B cell (primary cell): ENCODE measurements around the gene SNAP47. TPM values are rescaled to one million over a fixed set of nuclear protein-coding genes. Genes with fewer than 3 reads are reported as not detected.

ENCODE experiments used
- ATAC-seq: fragments of 200-7000 bp; cut with Tn5 transposase; one replicate; pipeline ENCODE4 v1.10.0; 2021; ENCODE audit warnings: low read depth, mild to moderate bottlenecking, moderate number of reproducible peaks, moderate library complexity
- CTCF ChIA-PET: fragments of 350-600 bp; sonication (Branson Sonifier 250); formaldehyde crosslinking; loops from one replicate; lab custom pipeline; 2021; ENCODE audit warnings: antibody characterized with exemption, inconsistent platforms; lab: Charles Lee
- POLR2A ChIA-PET: fragments of 350-600 bp; sonication (Branson Sonifier 250); formaldehyde crosslinking; loops from one replicate; lab custom pipeline; 2021; ENCODE audit warnings: antibody characterized with exemption; lab: Charles Lee
- DNase-seq: peaks from one replicate; pipeline ENCODE4 v3.0.0; 2013
- H2AFZ ChIP-seq: 2 replicates; pipeline ENCODE4 v1.6.1; 2012; ENCODE audit warnings: mild to moderate bottlenecking, low read depth, low read length; ENCODE audit not compliant: insufficient read depth, poor library complexity, severe bottlenecking
- H3K27ac ChIP-seq, 2 donors: 1 replicate in 1 of 2; 2 replicates in 1 of 2; pipeline ENCODE4 v1.5.1; 2012 to 2013; ENCODE audit warnings: low read length in 2 of 2, mild to moderate bottlenecking in 2 of 2, moderate library complexity in 1 of 2
- H3K27me3 ChIP-seq, 4 experiments: fragments of 200-600 bp in 1 of 4; sonication (generic) in 1 of 4; replicated peaks in 1 of 4; 1 replicate in 2 of 4; 2 replicates in 2 of 4; pipeline versions ENCODE4 v1.6.1 to v1.7.0; 2013 to 2016; ENCODE audit warnings: low read length in 3 of 4, mild to moderate bottlenecking in 2 of 4, mixed read lengths in 1 of 4, moderate library complexity in 1 of 4; ENCODE audit not compliant: insufficient read depth in 4 of 4, control insufficient read depth in 3 of 4; ENCODE audit errors: control extremely low read depth in 1 of 4
- H3K36me3 ChIP-seq, 2 experiments: replicated peaks in 1 of 2; 1 replicate in 1 of 2; 2 replicates in 1 of 2; pipeline versions ENCODE4 v1.6.1 to v1.7.1; 2013; ENCODE audit warnings: low read length in 1 of 2; ENCODE audit not compliant: insufficient read depth in 2 of 2, control insufficient read depth in 1 of 2; ENCODE audit errors: control extremely low read depth in 1 of 2, extremely low read depth in 1 of 2
- H3K4me1 ChIP-seq, 2 donors: fragments of 200-600 bp in 1 of 2; sonication (generic) in 1 of 2; 1 replicate in 1 of 2; 2 replicates in 1 of 2; pipeline versions ENCODE4 v1.5.1 to v1.6.1; 2013 to 2017; ENCODE audit warnings: low read length in 2 of 2; ENCODE audit not compliant: control insufficient read depth in 2 of 2, insufficient read depth in 2 of 2
- H3K4me2 ChIP-seq: replicated peaks from 2 replicates; pipeline ENCODE3; 2012; ENCODE audit warnings: mild to moderate bottlenecking, low read depth, low read length; ENCODE audit not compliant: poor library complexity, severe bottlenecking
- H3K4me3 ChIP-seq, 5 experiments: fragments of 200-600 bp in 1 of 5; sonication (generic) in 1 of 5; 1 replicate in 3 of 5; 2 replicates in 2 of 5; pipeline versions ENCODE4 v1.5.1 to v1.7.0; 2011 to 2016; ENCODE audit warnings: low read length in 4 of 5, mild to moderate bottlenecking in 4 of 5, low read depth in 2 of 5, control low read depth in 1 of 5, moderate library complexity in 1 of 5; ENCODE audit not compliant: insufficient read depth in 1 of 5; ENCODE audit errors: control extremely low read depth in 1 of 5, extremely low read depth in 1 of 5
- H3K79me2 ChIP-seq: fragments of 200-600 bp; sonication (generic); one replicate; pipeline ENCODE4 v1.6.0; 2016; ENCODE audit warnings: low read length; ENCODE audit not compliant: control insufficient read depth, insufficient read depth
- H3K9ac ChIP-seq: fragments of 200-600 bp; sonication (generic); 2 replicates; pipeline ENCODE4 v1.6.1; 2017; ENCODE audit warnings: mild to moderate bottlenecking, low read length, moderate library complexity
- H3K9me3 ChIP-seq, 3 donors: one replicate each; pipeline versions ENCODE4 v1.6.1 to v1.7.1; 2013; ENCODE audit warnings: low read length in 2 of 3; ENCODE audit not compliant: control insufficient read depth in 2 of 3, insufficient read depth in 1 of 3; ENCODE audit errors: control extremely low read depth in 1 of 3
- H4K20me1 ChIP-seq: 2 replicates; pipeline ENCODE4 v1.6.0; 2012; ENCODE audit warnings: mild to moderate bottlenecking, low read length; ENCODE audit not compliant: insufficient read depth, control insufficient read depth, poor library complexity, severe bottlenecking
- H3K27ac Mint-ChIP-seq: one replicate; pipeline ENCODE4 v1.8.0; 2021; ENCODE audit warnings: mixed read lengths
- H3K27me3 Mint-ChIP-seq: one replicate; pipeline ENCODE4 v1.8.0; 2021; ENCODE audit warnings: mixed read lengths
- H3K4me1 Mint-ChIP-seq: one replicate; pipeline ENCODE4 v1.8.0; 2021; ENCODE audit warnings: mixed read lengths
- H3K4me3 Mint-ChIP-seq: one replicate; pipeline ENCODE4 v1.8.0; 2021; ENCODE audit warnings: mixed read lengths
- H3K9me3 Mint-ChIP-seq: one replicate; pipeline ENCODE4 v1.8.0; 2022; ENCODE audit warnings: mixed read lengths; ENCODE audit not compliant: insufficient read depth
- CTCF ChIP-seq: fragments of 200-600 bp; IDR thresholded peaks from one replicate; pipeline ENCODE4 v1.8.0; 2022; ENCODE audit warnings: antibody characterized with exemption, mild to moderate bottlenecking
- EZH2 ChIP-seq: IDR thresholded peaks from 2 replicates; pipeline ENCODE4 v1.6.1; 2012; ENCODE audit warnings: borderline replicate concordance, low read depth, mild to moderate bottlenecking, moderate library complexity, low read length; ENCODE audit not compliant: insufficient read depth, poor library complexity, severe bottlenecking
- WGBS: methylation state at CpG from one replicate; pipeline ENCODE4 v1.1.5; 2013; ENCODE audit warnings: missing lambda C conversion rate; ENCODE audit not compliant: insufficient coverage; 5-methylcytosine and 5-hydroxymethylcytosine counted together
- intact Hi-C: fragments of 100-400 bp; cut with micrococcal nuclease; formaldehyde crosslinking; loops from one replicate; pipeline ENCODE4 v1.10.0; 2022
- polyA plus RNA-seq: library from polyadenylated mRNA; depleted of rRNA; stranded (reverse); fragments of >200 nt; gene quantifications from 2 replicates; pipeline ENCODE4 v1.2.3, GENCODE V29; 2012
- total RNA-seq, 2 donors: library from RNA; stranded (reverse); fragments of 120-200 nt in 1 of 2; gene quantifications; 1 replicate in 1 of 2; 2 replicates in 1 of 2; pipeline versions ENCODE4 v1.2.3 to v1.2.4, GENCODE V29; 2013 to 2022

The SNAP47 gene
- total and polyA plus RNA-seq, 2 donors (not counting 1 experiment from before 2014, with no cell fraction given): 25.6 to 34.9 TPM

DNA sequence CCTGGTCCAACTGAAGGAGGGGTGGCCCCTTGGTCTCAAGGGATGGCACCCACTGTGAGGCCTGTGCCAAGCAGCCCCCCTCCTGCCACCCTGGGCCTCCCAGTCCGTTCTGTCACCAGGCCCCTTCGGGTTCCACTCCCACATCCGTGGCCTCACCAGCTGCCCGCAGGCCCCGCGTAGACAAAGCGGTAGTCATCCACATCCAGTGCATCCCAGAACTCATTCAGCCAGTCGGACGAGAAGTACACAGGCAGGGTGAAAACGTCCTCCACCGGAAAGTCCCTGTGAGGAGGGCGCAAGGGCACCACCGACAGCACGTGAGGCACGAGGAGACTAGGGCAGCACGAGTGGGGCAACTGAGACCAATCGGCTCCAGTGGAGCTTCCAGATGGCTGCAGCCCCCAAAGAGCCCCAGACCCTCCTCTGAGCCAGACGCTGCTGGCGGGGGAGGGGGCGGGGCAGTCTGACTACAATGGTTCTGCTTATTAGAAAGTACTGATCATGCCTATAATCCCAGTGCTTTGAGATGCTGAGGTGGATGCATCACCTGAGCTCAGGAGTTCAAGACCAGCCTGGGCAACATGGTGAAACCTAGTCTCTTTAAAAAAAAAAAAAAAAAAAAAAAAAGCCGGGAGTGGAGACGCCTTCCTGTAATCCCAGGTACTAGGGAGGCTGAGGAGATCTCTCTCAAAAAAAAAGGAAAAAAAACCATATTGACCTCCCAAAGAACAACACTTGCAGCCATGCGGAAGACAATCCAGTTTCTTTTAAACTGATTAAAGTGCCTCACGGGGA lies 1.3 kb upstream of the SNAP47 start:
- H4K20me1 ChIP-seq: peaks cover 4% of the 10 kb centered on the region
- H3K27me3 ChIP-seq: no peaks in the 10 kb centered on the region
- no peak overlapping the region for H3K27ac ChIP-seq
- Mint-ChIP-seq H3K4me3 (peak overlapping the region; percentile 91), H3K27me3 (no peaks in the 10 kb centered on the region), H3K27ac (peak overlapping the region; percentile 84), H3K9me3 (no peaks in the 10 kb centered on the region), H3K4me1 (peaks cover 39% of the 10 kb centered on the region)
- intact Hi-C loops: loop anchor here (2.0 kb wide), 1 partner anchor 171 kb away; the partner anchor contains the start of gene ZNF678
- ChIA-PET POLR2A (interaction anchor here (2.0 kb wide), 1 partner anchor 54 kb away, joined by 5 read pairs; no protein-coding TSS in a partner anchor), CTCF (interaction anchor here (0.9 to 1.2 kb wide), 2 partner anchors 28 to 191 kb away, joined by 4 read pairs; no protein-coding TSS in a partner anchor)
- H3K9ac ChIP-seq: peak overlapping the region; percentile 94
- DNase-seq (no peak), ATAC-seq (no peak)
- no peaks in the 10 kb centered on the region for H3K9me3 ChIP-seq
- TF ChIP-seq EZH2 (no peak), CTCF (no peak)
- peaks cover 0 to 4% of the 10 kb centered on the region in 2 experiments for H3K36me3 ChIP-seq
- H3K4me2 ChIP-seq: peak overlapping the region; percentile 99
- peaks cover 16 to 28% of the 10 kb centered on the region in 2 donors for H3K4me1 ChIP-seq
- 84% methylated on average over 19 of the region's 24 CpGs for WGBS
- H3K79me2 ChIP-seq: peaks cover 52% of the 10 kb centered on the region
- peak overlapping the region; percentile 97 for H2AFZ ChIP-seq
- H3K4me3 ChIP-seq: peak overlapping the region; percentile 58 to 96 (median 83)

DNA sequence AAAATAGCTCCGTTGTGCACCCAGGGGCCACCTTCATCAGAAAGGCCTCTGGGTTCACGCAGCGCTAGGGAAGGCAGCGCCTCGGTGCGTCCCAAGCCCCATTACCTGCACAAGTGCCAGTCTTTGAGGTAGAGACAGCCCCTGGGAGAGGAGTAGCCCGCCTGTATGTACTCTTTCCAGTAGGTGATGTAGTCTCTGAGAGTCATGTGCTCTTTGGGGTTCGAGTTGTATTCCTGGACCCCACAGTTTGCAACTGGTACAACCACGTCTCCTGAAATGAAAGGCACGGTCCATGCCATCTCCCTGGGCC lies 734 bp upstream of the SNAP47 start:
- Histone ChIP-seq H2AFZ (peak overlapping the region; percentile 97), H3K36me3 (peaks cover 0 to 4% of the 10 kb centered on the region in 2 experiments), H3K79me2 (peaks cover 57% of the 10 kb centered on the region), H3K4me3 (peak overlapping the region; percentile 58 to 96 (median 83)), H3K4me1 (peaks cover 12 to 23% of the 10 kb centered on the region in 2 donors), H4K20me1 (peaks cover 8% of the 10 kb centered on the region), H3K27me3 (no peaks in the 10 kb centered on the region), H3K9ac (peak overlapping the region; percentile 94), H3K4me2 (peak overlapping the region; percentile 99), H3K9me3 (no peaks in the 10 kb centered on the region), H3K27ac (peak overlapping the region in 1 of 2 donors; percentile 90)
- no peak for DNase-seq
- Mint-ChIP-seq H3K27me3 (no peaks in the 10 kb centered on the region), H3K4me1 (peaks cover 36% of the 10 kb centered on the region), H3K9me3 (no peaks in the 10 kb centered on the region), H3K4me3 (peak overlapping the region; percentile 91), H3K27ac (peak overlapping the region; percentile 84)
- TF ChIP-seq CTCF (no peak), EZH2 (no peak)
- WGBS: 9% methylated on average over 10 of the region's 10 CpGs
- ChIA-PET POLR2A (interaction anchor here (2.0 kb wide), 1 partner anchor 53 kb away, joined by 5 read pairs; no protein-coding TSS in a partner anchor), CTCF (interaction anchor here (1.2 kb wide), 1 partner anchor 192 kb away, joined by 4 read pairs; no protein-coding TSS in a partner anchor)
- intact Hi-C loops: loop anchor here (2.0 kb wide), 1 partner anchor 172 kb away; the partner anchor contains the start of gene ZNF678
- ATAC-seq: no peak
